IPS DF 6.9 (cell line): ENCODE measurements around the gene NAA20.

Experiments
- DNase-seq: peaks from one replicate; pipeline ENCODE4 v3.0.0-alpha.2; 2013; ENCODE audit warnings: low read depth, low spot score
- H3K27ac ChIP-seq: one replicate; pipeline ENCODE4 v1.5.1; 2013; ENCODE audit warnings: low read length, control low read depth
- H3K27me3 ChIP-seq: 2 replicates; pipeline ENCODE4 v1.6.1; 2013; ENCODE audit warnings: mild to moderate bottlenecking, low read length; ENCODE audit not compliant: control insufficient read depth, insufficient read depth
- H3K36me3 ChIP-seq: 2 replicates; pipeline ENCODE4 v1.6.1; 2013; ENCODE audit warnings: low read length; ENCODE audit not compliant: control insufficient read depth, insufficient read depth
- H3K4me1 ChIP-seq: 2 replicates; pipeline ENCODE4 v1.6.1; 2013; ENCODE audit warnings: low read length; ENCODE audit not compliant: control insufficient read depth, insufficient read depth
- H3K4me3 ChIP-seq: 2 replicates; pipeline ENCODE4 v1.5.1; 2013; ENCODE audit warnings: mild to moderate bottlenecking, low read length
- H3K9me3 ChIP-seq: 2 replicates; pipeline ENCODE4 v1.6.1; 2013; ENCODE audit warnings: low read length, inconsistent platforms; ENCODE audit not compliant: control insufficient read depth, insufficient read depth
- WGBS: extraction: QIAGEN DNeasy Blood & Tissue Kit; methylation state at CpG from one replicate; pipeline ENCODE4 v1.1.7; 2013; ENCODE audit warnings: mixed read lengths, missing lambda C conversion rate; ENCODE audit not compliant: insufficient read length, insufficient coverage; 5-methylcytosine and 5-hydroxymethylcytosine counted together

NAA20 gene

DNA sequence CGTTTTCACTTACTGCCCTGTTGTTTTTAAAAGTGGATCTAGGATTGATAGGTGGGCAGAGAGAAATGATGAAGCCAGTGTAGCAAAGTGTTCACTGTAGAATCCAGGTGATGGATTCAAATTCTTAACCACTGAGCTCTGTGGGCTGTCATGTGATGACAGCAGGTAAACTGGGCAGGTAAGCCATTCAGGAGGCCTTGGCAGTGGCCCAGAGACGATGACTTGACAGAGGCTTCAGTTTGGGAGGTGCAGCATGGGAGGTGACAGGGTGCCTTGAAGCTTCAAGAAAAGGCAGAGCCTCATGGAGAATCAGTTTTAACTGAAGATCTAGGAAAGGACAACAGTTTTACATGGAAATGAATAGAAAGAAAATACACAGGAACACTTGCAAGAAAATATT is 2.0 kb downstream of the NAA20 start:
- Histone ChIP-seq H3K27ac (no peak overlapping the region), H3K4me3 (no peak overlapping the region), H3K36me3 (0 out of 2 replicates have a peak, but pooled peaks cover 2% of the 10 kb centered on the region), H3K9me3 (no peaks in the 10 kb centered on the region), H3K4me1 (0 out of 2 replicates have a peak, but pooled peaks cover 3% of the 10 kb centered on the region), H3K27me3 (no peaks in the 10 kb centered on the region)
- no CpG with 5 or more reads among the region's 2 CpGs for WGBS
- DNase-seq = no peak

DNA sequence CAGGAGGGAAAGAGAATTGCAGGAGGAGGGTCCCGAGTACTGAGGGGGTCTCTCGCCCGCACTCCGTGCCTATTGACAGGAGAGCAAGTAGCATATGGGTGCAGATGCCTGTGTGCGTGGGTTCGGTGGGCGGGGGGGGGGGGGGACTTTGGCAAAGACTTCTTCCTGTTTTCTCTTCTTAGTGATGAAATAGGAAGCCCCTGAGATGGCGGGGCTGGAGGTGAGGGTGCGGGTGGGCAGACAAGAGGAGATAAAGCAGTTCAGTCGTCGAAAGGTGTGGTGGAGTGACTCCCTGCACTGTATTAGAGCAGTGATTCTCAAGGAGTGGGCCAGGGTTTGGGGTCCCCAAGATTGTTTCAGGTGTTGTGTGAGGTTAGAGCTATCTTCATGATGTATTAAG is 3.7 kb downstream of the NAA20 start:
- H3K9me3 ChIP-seq = no peaks in the 10 kb centered on the region
- no peak for DNase-seq
- H3K4me3 ChIP-seq = no peak overlapping the region
- H3K4me1 ChIP-seq = 0 out of 2 replicates have a peak, but pooled peaks cover 3% of the 10 kb centered on the region
- H3K27ac ChIP-seq = no peak overlapping the region
- no peaks in the 10 kb centered on the region for H3K27me3 ChIP-seq
- H3K36me3 ChIP-seq = 0 out of 2 replicates have a peak, but pooled peaks cover 2% of the 10 kb centered on the region
- WGBS = no CpG with 5 or more reads among the region's 11 CpGs

DNA sequence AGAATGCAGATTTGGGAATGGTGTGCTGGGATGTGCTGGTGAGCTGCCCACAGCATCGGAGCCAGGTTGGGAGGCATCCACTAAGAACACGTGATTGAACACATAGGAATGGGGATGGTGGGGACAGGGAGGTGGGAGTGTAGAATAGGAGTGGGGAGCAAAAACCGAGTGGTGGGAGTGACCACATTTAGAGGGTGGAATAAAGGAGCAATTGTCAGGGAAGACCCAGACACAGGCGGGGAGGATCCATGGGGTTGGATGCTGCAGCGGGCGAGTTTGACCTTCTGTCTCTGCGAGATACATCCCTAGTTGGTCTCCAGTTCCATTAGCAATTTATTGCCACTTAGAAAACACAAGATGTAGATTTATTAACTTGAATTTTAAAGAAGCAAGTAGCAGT is 4.7 kb downstream of the NAA20 start:
- no peaks in the 10 kb centered on the region for H3K27me3 ChIP-seq
- no peak overlapping the region for H3K4me3 ChIP-seq
- H3K9me3 ChIP-seq = no peaks in the 10 kb centered on the region
- H3K4me1 ChIP-seq = 0 out of 2 replicates have a peak, but pooled peaks cover 3% of the 10 kb centered on the region
- H3K27ac ChIP-seq = no peak overlapping the region
- WGBS = no CpG with 5 or more reads among the region's 7 CpGs
- DNase-seq = no peak
- H3K36me3 ChIP-seq = peaks cover 4% of the 10 kb centered on the region; the same call in 1 of the 2 replicates

DNA sequence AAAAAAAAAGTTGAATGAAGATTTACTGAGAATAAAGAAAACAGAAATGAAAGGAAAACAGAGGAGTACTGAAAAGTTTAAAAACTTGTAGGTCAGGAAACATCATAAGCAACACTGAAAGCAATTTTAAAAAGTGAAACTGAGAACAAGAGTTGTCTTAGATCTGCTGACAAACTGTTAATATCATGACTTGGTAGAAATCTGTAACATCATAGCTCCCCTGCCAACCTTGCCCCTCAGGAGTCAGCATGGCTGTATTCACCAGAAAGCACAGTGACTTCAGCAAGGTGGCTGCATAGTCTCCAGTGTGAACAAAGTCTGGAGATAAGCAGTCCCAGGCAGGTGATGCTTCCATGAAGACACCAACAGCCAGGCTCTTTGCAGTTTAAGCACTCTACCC is 5.3 kb downstream of the NAA20 start:
- Histone ChIP-seq H3K36me3 (peaks cover 6% of the 10 kb centered on the region; the same call in 1 of the 2 replicates), H3K27me3 (no peaks in the 10 kb centered on the region), H3K4me1 (0 out of 2 replicates have a peak, but pooled peaks cover 3% of the 10 kb centered on the region), H3K4me3 (no peak overlapping the region), H3K9me3 (no peaks in the 10 kb centered on the region), H3K27ac (no peak overlapping the region)
- no peak for DNase-seq

DNA sequence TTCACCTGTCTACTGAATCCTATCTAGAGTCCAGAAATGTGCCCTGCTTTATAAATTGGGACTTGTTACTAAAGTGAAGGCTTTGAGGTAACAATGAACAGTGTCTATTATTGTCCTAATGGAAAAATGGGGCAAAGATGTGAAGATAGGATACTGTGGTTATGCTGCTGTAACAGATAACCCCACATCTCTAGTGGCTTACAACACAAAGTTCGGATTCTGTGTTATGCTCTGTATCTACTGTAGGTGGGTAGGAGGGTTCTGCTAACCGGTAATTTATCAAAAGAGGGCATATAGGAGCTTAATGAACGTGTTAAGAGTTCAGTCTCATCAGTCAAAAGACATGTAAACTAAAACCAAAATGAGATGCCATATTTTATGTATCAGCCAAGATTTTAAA is 6.2 kb downstream of the NAA20 start:
- H3K4me3 ChIP-seq = no peak overlapping the region

DNA sequence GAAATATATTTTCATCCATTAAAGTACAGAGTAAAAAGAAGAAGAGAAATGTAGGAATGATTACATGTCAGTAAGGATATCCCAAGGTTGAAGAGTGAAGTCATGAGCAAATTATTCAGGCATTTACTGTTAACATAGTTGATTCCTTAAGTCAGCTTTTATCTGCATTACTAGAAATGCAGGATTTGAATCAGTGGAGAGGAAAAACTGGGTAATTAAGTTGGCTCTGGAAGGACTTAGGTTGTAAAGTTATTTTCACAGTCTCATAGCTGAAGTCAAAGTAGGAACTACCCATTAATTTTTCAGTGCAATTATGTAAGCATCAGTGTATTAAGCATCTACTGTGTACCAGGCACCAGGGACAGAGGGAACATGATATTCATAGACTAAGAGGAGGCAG is 7.8 kb downstream of the NAA20 start:
- H3K9me3 ChIP-seq = no peaks in the 10 kb centered on the region
- H3K27me3 ChIP-seq = no peaks in the 10 kb centered on the region
- H3K27ac ChIP-seq = no peak overlapping the region
- H3K4me3 ChIP-seq = no peak overlapping the region
- DNase-seq = no peak
- no peaks in the 10 kb centered on the region for H3K4me1 ChIP-seq
- peaks cover 4% of the 10 kb centered on the region; the same call in 1 of the 2 replicates for H3K36me3 ChIP-seq

More for the DNA sequence above, 6.2 kb downstream of the NAA20 start:
- H3K9me3 ChIP-seq = no peaks in the 10 kb centered on the region
- H3K4me1 ChIP-seq = no peaks in the 10 kb centered on the region
- DNase-seq = no peak
- H3K27ac ChIP-seq = no peak overlapping the region
- H3K27me3 ChIP-seq = no peaks in the 10 kb centered on the region
- peaks cover 4% of the 10 kb centered on the region; the same call in 1 of the 2 replicates for H3K36me3 ChIP-seq
- no CpG with 5 or more reads among the region's 3 CpGs for WGBS

DNA sequence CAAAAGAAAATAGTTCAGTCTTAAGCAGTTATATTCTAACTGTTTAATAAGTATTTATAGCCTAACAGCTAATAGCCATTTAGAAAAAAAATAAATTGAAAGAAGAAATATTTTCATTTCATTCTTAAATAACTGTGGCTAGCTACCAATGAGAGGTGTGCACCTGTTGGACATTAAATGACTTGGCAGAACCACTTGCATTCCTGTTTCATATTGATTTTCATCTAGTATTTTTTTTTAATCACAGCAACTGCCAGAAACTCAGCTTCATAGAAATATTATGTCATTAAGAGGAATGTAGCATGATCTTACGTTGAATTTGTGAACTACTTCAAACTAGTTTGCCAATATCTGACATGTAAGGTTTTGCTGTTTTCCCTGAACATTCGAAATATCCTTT is 10.1 kb downstream of the NAA20 start:
- whole genome bisulfite sequencing = no CpG with 5 or more reads among the region's 2 CpGs
- Histone ChIP-seq H3K27me3 (no peaks in the 10 kb centered on the region), H3K4me1 (no peaks in the 10 kb centered on the region), H3K27ac (no peak overlapping the region), H3K4me3 (no peak overlapping the region), H3K36me3 (peaks cover 4% of the 10 kb centered on the region; the same call in 1 of the 2 replicates), H3K9me3 (no peaks in the 10 kb centered on the region)
- DNase-seq = no peak

DNA sequence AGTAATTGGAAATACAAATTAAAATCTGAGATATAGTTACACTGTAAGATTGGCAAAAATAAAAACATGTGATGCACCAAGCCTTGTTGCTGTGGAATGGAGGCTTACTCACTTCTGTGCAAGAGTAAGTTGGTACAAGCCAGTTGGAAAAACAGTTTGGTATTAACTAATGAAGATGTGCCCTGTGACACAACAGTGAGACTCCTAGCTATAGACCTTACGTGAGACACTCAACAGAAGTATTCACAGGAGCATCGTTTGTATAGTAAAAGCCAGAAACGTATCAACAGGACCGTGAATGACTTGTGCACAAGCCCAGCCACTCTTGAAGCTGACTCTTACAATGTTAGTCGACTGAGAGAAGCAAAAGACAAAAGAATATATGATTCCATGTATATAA is 14.6 kb downstream of the NAA20 start:
- no peak overlapping the region for H3K4me3 ChIP-seq
- no peaks in the 10 kb centered on the region for H3K27me3 ChIP-seq
- no peaks in the 10 kb centered on the region for H3K9me3 ChIP-seq
- WGBS = no CpG with 5 or more reads among the region's 5 CpGs
- H3K27ac ChIP-seq = no peak overlapping the region
- no peaks in the 10 kb centered on the region for H3K4me1 ChIP-seq
- H3K36me3 ChIP-seq = peaks cover 5% of the 10 kb centered on the region; the same call in 1 of the 2 replicates
- DNase-seq = no peak

DNA sequence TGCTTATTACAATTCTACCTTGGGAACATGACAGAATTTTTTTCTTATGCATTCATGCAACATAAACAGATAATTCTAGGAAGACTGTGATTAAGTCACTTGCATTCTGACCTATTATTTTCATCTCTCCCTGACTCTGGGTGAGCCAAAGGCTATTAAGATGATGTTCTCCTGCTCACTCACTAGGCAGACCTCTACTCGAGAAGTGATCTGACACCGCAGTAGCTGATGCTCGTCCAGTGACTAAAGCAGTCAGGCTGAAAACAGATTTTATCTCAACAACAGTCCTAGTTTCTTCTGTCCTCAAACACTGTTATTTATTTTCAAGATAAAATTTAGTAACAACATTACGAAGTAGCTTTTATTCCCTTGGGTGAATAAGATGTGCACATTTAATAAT is 17.3 kb downstream of the NAA20 start:
- no peak for DNase-seq
- Histone ChIP-seq H3K27ac (no peak overlapping the region), H3K27me3 (no peaks in the 10 kb centered on the region), H3K36me3 (peaks cover 13% of the 10 kb centered on the region; the same call in 1 of the 2 replicates), H3K4me1 (no peaks in the 10 kb centered on the region), H3K4me3 (no peak overlapping the region), H3K9me3 (no peaks in the 10 kb centered on the region)
- no CpG with 5 or more reads among the region's 4 CpGs for WGBS

DNA sequence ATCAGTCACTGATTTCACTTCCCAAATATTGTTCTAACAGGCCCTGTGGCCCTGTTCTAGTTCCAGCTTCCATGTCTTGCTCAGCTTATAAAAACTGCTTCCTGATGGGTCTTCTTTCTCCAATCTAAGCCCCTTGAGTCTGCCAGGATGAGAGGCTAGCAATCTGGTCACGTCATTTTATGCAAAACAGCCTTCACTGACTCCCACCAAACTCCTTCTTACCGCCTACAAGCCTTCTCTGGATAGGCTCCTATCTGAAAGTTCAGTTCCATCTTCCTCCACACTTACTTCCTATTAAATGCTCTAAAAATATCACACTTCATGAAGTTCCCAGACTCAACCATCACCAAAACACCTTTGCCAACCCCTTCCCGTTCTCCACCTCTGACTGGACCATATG is 19.6 kb downstream of the NAA20 start:
- Histone ChIP-seq H3K36me3 (peaks cover 18% of the 10 kb centered on the region; the same call in 1 of the 2 replicates), H3K4me1 (no peaks in the 10 kb centered on the region), H3K27me3 (no peaks in the 10 kb centered on the region), H3K9me3 (no peaks in the 10 kb centered on the region), H3K27ac (no peak overlapping the region), H3K4me3 (no peak overlapping the region)
- WGBS = no CpG with 5 or more reads among the region's 3 CpGs
- DNase-seq = no peak

DNA sequence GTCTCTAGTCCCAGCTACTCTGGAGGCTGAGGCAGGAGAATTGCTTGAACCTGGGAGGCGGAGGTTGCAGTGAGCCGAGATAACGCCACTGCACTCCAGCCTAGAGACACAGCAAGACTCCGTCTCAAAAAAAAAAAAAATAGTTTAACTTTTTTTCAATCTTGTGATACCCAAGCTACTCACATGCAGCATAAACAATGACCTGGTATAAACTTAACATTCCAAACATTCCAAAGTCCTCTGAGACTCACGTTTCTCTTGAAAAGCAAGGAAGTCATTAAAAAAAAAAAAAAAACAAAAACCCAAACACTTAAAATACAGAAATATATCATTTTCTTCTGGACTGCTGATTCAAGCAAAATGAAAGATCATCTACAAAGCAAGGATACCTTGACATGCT is 20.8 kb downstream of the NAA20 start:
- no peaks in the 10 kb centered on the region for H3K27me3 ChIP-seq
- no CpG with 5 or more reads among the region's 5 CpGs for WGBS
- H3K4me3 ChIP-seq = no peak overlapping the region
- H3K27ac ChIP-seq = no peak overlapping the region
- DNase-seq = no peak
- no peaks in the 10 kb centered on the region for H3K9me3 ChIP-seq
- no peaks in the 10 kb centered on the region for H3K4me1 ChIP-seq
- H3K36me3 ChIP-seq = peaks cover 18% of the 10 kb centered on the region; the same call in 1 of the 2 replicates
